ENCODE data around the gene ARHGAP26. TPM values are rescaled to one million over a fixed set of nuclear protein-coding genes. Genes with fewer than 3 reads are reported as not detected.

Gene ARHGAP26
- total and polyA plus RNA-seq, 2 of the 4 experiments (the other 2 are of a cell fraction) = 0.54 to 0.56 TPM

GRCh38 chr5:142905348-142905747 lies 135.2 kb downstream of the ARHGAP26 start:
- Histone ChIP-seq H3K9me3 (ENCODE audit: control insufficient read depth, insufficient read depth, low read length) (no peaks in the 10 kb centered on the region), H3K27ac (ENCODE audit: insufficient read depth, low read length) (no peak overlapping the region), H2BK15ac (ENCODE audit: low read depth, low read length) (no peak overlapping the region), H2BK120ac (ENCODE audit: low read depth, low read length) (no peak overlapping the region), H3K4me2 (ENCODE audit: low read depth, low read length) (no peak overlapping the region), H3K14ac (replicated peaks; ENCODE audit: low read depth, low read length) (no peak overlapping the region), H2AK5ac (ENCODE audit: low read depth, low read length) (no peak overlapping the region), H3K56ac (ENCODE audit: extremely low read depth, insufficient read depth, low read length) (no peak overlapping the region), H2AK9ac (replicated peaks; ENCODE audit: low read depth, low read length, poor library complexity) (no peak overlapping the region), H3K9ac (ENCODE audit: low read depth, low read length) (no peak overlapping the region), H4K91ac (ENCODE audit: insufficient read depth, low read depth, low read length) (no peak overlapping the region), H3K27me3 (ENCODE audit: control insufficient read depth, insufficient read depth, low read length) (no peaks in the 10 kb centered on the region; the same call in 1 of the 2 replicates), H3K79me1 (ENCODE audit: low read depth in 1 of 2, low read length in 2 of 2) (no peaks in the 10 kb centered on the region; a peak in 1 of 4 replicates), H2AFZ (replicated peaks; ENCODE audit: low read length, poor library complexity) (no peak overlapping the region), H4K5ac (ENCODE audit: low read depth, low read length) (no peak overlapping the region), H3K4me1 (ENCODE audit: control insufficient read depth, insufficient read depth, low read length) (peaks cover 12% of the 10 kb centered on the region), H2BK5ac (ENCODE audit: low read depth, low read length, poor library complexity, severe bottlenecking) (no peak overlapping the region), H3K36me3 (ENCODE audit: control insufficient read depth, insufficient read depth, low read length) (no peaks in the 10 kb centered on the region), H3K4me3 (ENCODE audit: insufficient read depth, low read depth, low read length) (no peak overlapping the region), H3K4ac (ENCODE audit: low read depth, low read length) (no peak overlapping the region), H3K23ac (ENCODE audit: low read depth, low read length) (no peak overlapping the region), H3K9me1 (ENCODE audit: insufficient read depth, low read length) (peaks cover 7% of the 10 kb centered on the region), H2BK20ac (ENCODE audit: low read depth, low read length) (no peak overlapping the region), H4K8ac (ENCODE audit: low read depth in 2 of 2, low read length in 2 of 2) (no peak overlapping the region), H3K18ac (ENCODE audit: low read depth, low read length) (no peak overlapping the region), H4K20me1 (ENCODE audit: insufficient read depth, low read length) (no peaks in the 10 kb centered on the region)
- peak; percentile 63 for DNase-seq
- WGBS, 2 experiments (ENCODE audit: extremely low coverage in 2 of 2, insufficient read length in 1 of 2) = no CpG with 5 or more reads among the region's 2 CpGs
- in situ Hi-C loops (cut with MboI; ENCODE audit: low sequenced_read_pairs) (loop anchor here (25.0 kb wide), 1 partner anchor 1257 kb away; the partner anchor contains the start of genes KCTD16 and YIPF5), dilution Hi-C loops (cut with HindIII; ENCODE audit: low sequenced_read_pairs, unreplicated experiment) (no loop called here), intact Hi-C loops (cut with micrococcal nuclease) (no loop called here)
- no peak for ATAC-seq (ENCODE audit: low read depth)
- no TSS peak for BruUV-seq (replicated peaks)
- POLR2A ChIA-PET (ENCODE audit: unreplicated experiment) = no interaction called here
- CTCF ChIA-PET = no interaction called here
- no peak for TF ChIP-seq CEBPB (IDR thresholded peaks at IDR 0.05; ENCODE audit: low read depth, low read length)
- TF ChIP-seq BHLHE40 (IDR thresholded peaks at IDR 0.05; ENCODE audit: low read depth, low read length) = peak; percentile 81
